Endothelial cell of umbilical vein (primary cell): ENCODE measurements around the gene ATAD2B. TPM values are rescaled to one million over a fixed set of nuclear protein-coding genes. Genes with fewer than 3 reads are reported as not detected.

Experiments
- BruUV-seq: library from RNA; stranded (reverse); fragments of 400-500 nt; replicated peaks from 2 replicates; lab custom pipeline; 2021; lab: Mats Ljungman, UMichigan
- CTCF ChIA-PET: fragments of 300-600, 350-600 bp; sonication (Branson Sonifier 250); formaldehyde crosslinking; loops from one replicate; lab custom pipeline; 2021; ENCODE audit warnings: antibody characterized with exemption, inconsistent platforms; lab: Charles Lee
- POLR2A ChIA-PET: fragments of 300-600, 350-600 bp; sonication (Branson Sonifier 250); formaldehyde crosslinking; loops from one replicate; lab custom pipeline; 2021; ENCODE audit warnings: antibody characterized with exemption, inconsistent platforms; lab: Charles Lee
- DNase-seq: peaks from one replicate; pipeline ENCODE4 v3.0.0-alpha.2; 2011; ENCODE audit warnings: low read depth, low spot score
- FAIRE-seq: peaks from 2 replicates; lab custom pipeline; 2011; peaks lifted over from hg19 to GRCh38; lab: Jason Lieb, UNC
- H2AFZ ChIP-seq: 2 replicates; pipeline ENCODE4 v1.6.0; 2012; ENCODE audit warnings: low read depth, low read length, control low read depth, inconsistent platforms
- H3K27ac ChIP-seq: 2 replicates; pipeline ENCODE4 v1.5.1; 2011; ENCODE audit warnings: low read depth, mild to moderate bottlenecking, control low read depth, low read length, moderate library complexity; ENCODE audit not compliant: insufficient read depth
- H3K27me3 ChIP-seq, 2 experiments: 2 replicates each; pipeline versions ENCODE4 v1.6.0 to v1.6.1; 2011; ENCODE audit warnings: low read length in 2 of 2, mixed read lengths in 1 of 2; ENCODE audit not compliant: control insufficient read depth in 2 of 2, insufficient read depth in 2 of 2
- H3K36me3 ChIP-seq, 2 experiments: 2 replicates in 1 of 2; 3 replicates in 1 of 2; pipeline ENCODE4 v1.5.1; 2011; ENCODE audit warnings: low read length in 2 of 2, mild to moderate bottlenecking in 1 of 2, moderate library complexity in 1 of 2; ENCODE audit not compliant: control insufficient read depth in 2 of 2, insufficient read depth in 2 of 2; ENCODE audit errors: extremely low read depth in 1 of 2
- H3K4me1 ChIP-seq: 3 replicates; pipeline ENCODE4 v1.5.1; 2011; ENCODE audit warnings: mild to moderate bottlenecking, low read length; ENCODE audit not compliant: control insufficient read depth, insufficient read depth; ENCODE audit errors: extremely low read depth
- H3K4me2 ChIP-seq: 2 replicates; pipeline ENCODE4 v1.6.1; 2011; ENCODE audit warnings: low read length, control low read depth, mixed read lengths; ENCODE audit not compliant: insufficient read depth
- H3K4me3 ChIP-seq, 3 experiments: fragments of 200-600 bp in 1 of 3; sonication (generic), shearing (Covaris generic) in 1 of 3; replicated peaks in 1 of 3; 2 replicates each; pipeline ENCODE4 v1.5.1; 2011 to 2016; ENCODE audit warnings: control low read depth in 3 of 3, low read length in 3 of 3, mild to moderate bottlenecking in 2 of 3, inconsistent platforms in 1 of 3, low read depth in 1 of 3, moderate library complexity in 1 of 3; ENCODE audit not compliant: insufficient read depth in 1 of 3
- H3K79me2 ChIP-seq: 2 replicates; pipeline ENCODE4 v1.6.0; 2012; ENCODE audit warnings: low read length, inconsistent platforms; ENCODE audit not compliant: control insufficient read depth, insufficient read depth
- H3K9ac ChIP-seq: replicated peaks from 2 replicates; pipeline ENCODE3; 2011; ENCODE audit warnings: low read length, control low read depth; ENCODE audit not compliant: insufficient read depth; ENCODE audit errors: extremely low read depth
- H3K9me1 ChIP-seq: replicated peaks from 3 replicates; pipeline ENCODE4 v1.6.0; 2011; ENCODE audit warnings: mild to moderate bottlenecking, low read length; ENCODE audit not compliant: control insufficient read depth, insufficient read depth; ENCODE audit errors: extremely low read depth
- H3K9me3 ChIP-seq: replicated peaks from 2 replicates; pipeline ENCODE4 v1.5.1; 2012; ENCODE audit warnings: low read length, inconsistent platforms; ENCODE audit not compliant: control insufficient read depth, insufficient read depth
- H4K20me1 ChIP-seq: replicated peaks from 2 replicates; pipeline ENCODE3; 2011; ENCODE audit warnings: mild to moderate bottlenecking, low read length; ENCODE audit not compliant: control insufficient read depth, insufficient read depth; ENCODE audit errors: extremely low read depth
- CTCF ChIP-seq, 2 donors: IDR thresholded peaks; 1 replicate in 1 of 2; 2 replicates in 1 of 2; pipeline ENCODE4 v1.5.1; 2011; ENCODE audit warnings: low read length in 2 of 2, mild to moderate bottlenecking in 2 of 2, moderate library complexity in 2 of 2, control low read depth in 1 of 2, inconsistent platforms in 1 of 2, low read depth in 1 of 2; ENCODE audit not compliant: insufficient read depth in 1 of 2; ENCODE audit errors: extremely low read depth in 1 of 2
- GATA2 ChIP-seq: IDR thresholded peaks from 2 replicates; pipeline ENCODE4 v1.7.0; 2011; ENCODE audit warnings: low read depth, mild to moderate bottlenecking, moderate library complexity, mixed read lengths, low read length; ENCODE audit not compliant: insufficient read length, insufficient read depth
- JUN ChIP-seq: IDR thresholded peaks from 2 replicates; pipeline ENCODE4 v1.6.1; 2011; ENCODE audit warnings: borderline replicate concordance, low read depth; ENCODE audit not compliant: insufficient read length, insufficient read depth
- POLR2A ChIP-seq: IDR thresholded peaks from 2 replicates; pipeline ENCODE4 v1.6.1; 2012; ENCODE audit warnings: low read depth, mild to moderate bottlenecking, control low read depth, low read length
- POLR2AphosphoS5 ChIP-seq: IDR thresholded peaks from 2 replicates; pipeline ENCODE4 v1.6.1; 2012; ENCODE audit warnings: low read depth, mild to moderate bottlenecking, control low read depth, low read length, moderate library complexity; ENCODE audit not compliant: insufficient read depth
- dilution Hi-C: fragments of 300-500 bp; cut with MboI; formaldehyde crosslinking; loops from one replicate; pipeline ENCODE4 v1.15.0; 2019; ENCODE audit warnings: low sequenced_read_pairs; ENCODE audit not compliant: extremely low pct_ligation_motif_present
- intact Hi-C: fragments of 100-400 bp; cut with micrococcal nuclease; formaldehyde crosslinking; loops from one replicate; pipeline ENCODE4 v1.10.0; 2022
- polyA plus RNA-seq, 4 experiments: library from polyadenylated mRNA; depleted of rRNA in 3 of 4; stranded (reverse) in 3 of 4; unstranded in 1 of 4; fragments of >200 nt; gene quantifications; 2 replicates each; pipeline versions ENCODE4 v1.2.1 to v1.2.3, GENCODE V29; 2011 to 2012; ENCODE audit warnings: missing spikeins in 1 of 4
- total RNA-seq: library from RNA; stranded (reverse); gene quantifications from 2 replicates; pipeline ENCODE4 v1.2.3, GENCODE V29; 2021

The ATAD2B gene
- total and polyA plus RNA-seq, 2 donors (not counting 3 experiments of a cell fraction or from before 2014, with no cell fraction given), result 2.5 to 19.1 TPM

GRCh38 chr2:23867449-23867848 is 59.5 kb downstream of the ATAD2B start:
- TF ChIP-seq JUN (no peak), POLR2A (no peak), CTCF (IDR thresholded peaks at IDR 0.05; ENCODE audit: extremely low read depth in 1 of 2, insufficient read depth in 1 of 2, low read depth in 1 of 2, low read length in 2 of 2) (no peak), GATA2 (no peak), POLR2AphosphoS5 (no peak)
- H2AFZ ChIP-seq, result no peak overlapping the region
- H3K4me1 ChIP-seq, result no peaks in the 10 kb centered on the region
- peaks cover 4 to 13% of the 10 kb centered on the region in 2 experiments for H3K36me3 ChIP-seq
- no peak for FAIRE-seq
- no peak overlapping the region for H3K4me2 ChIP-seq
- no peaks in the 10 kb centered on the region for H3K9me3 ChIP-seq
- no peak overlapping the region for H3K27ac ChIP-seq
- ChIA-PET CTCF (interaction anchor here (2.6 kb wide), 1 partner anchor 8 kb away, joined by 8 read pairs; no protein-coding TSS in a partner anchor), POLR2A (no interaction called here)
- H4K20me1 ChIP-seq, result no peaks in the 10 kb centered on the region
- H3K9me1 ChIP-seq, result no peaks in the 10 kb centered on the region
- dilution Hi-C loops, result no loop called here
- no peak for DNase-seq
- no peaks in the 10 kb centered on the region for H3K27me3 ChIP-seq
- H3K4me3 ChIP-seq, result no peak overlapping the region
- H3K79me2 ChIP-seq, result no peaks in the 10 kb centered on the region
- intact Hi-C loops, result no loop called here
- no TSS peak for BruUV-seq
- H3K9ac ChIP-seq, result no peak overlapping the region
